GM13976 (cell line): ENCODE measurements around the gene CCDC127.
"Not testable (repeated sequence)": the region's sequence is repeated elsewhere in the genome, so short reads cannot be mapped to it uniquely, and the experiment has no call there.

Source experiments
- DNase-seq: peaks from one replicate; pipeline ENCODE4 v3.0.0; 2012; ENCODE audit warnings: low spot score
- in situ Hi-C: fragments of 300-500 bp; cut with MboI; formaldehyde crosslinking; loops from one replicate; pipeline ENCODE4 v1.12.0; 2022; ENCODE audit warnings: low sequenced_read_pairs, mixed read lengths, inconsistent platforms; ENCODE audit not compliant: unreplicated experiment
- TF ChIP-seq, protein P1 (sequence below): IDR thresholded peaks from 2 replicates; pipeline ENCODE4 v1.5.1; 2012; ENCODE audit warnings: borderline replicate concordance, mild to moderate bottlenecking; ENCODE audit not compliant: insufficient read depth; ENCODE audit errors: extremely low read depth, missing control alignments, control extremely low read depth

CCDC127 gene

DNA sequence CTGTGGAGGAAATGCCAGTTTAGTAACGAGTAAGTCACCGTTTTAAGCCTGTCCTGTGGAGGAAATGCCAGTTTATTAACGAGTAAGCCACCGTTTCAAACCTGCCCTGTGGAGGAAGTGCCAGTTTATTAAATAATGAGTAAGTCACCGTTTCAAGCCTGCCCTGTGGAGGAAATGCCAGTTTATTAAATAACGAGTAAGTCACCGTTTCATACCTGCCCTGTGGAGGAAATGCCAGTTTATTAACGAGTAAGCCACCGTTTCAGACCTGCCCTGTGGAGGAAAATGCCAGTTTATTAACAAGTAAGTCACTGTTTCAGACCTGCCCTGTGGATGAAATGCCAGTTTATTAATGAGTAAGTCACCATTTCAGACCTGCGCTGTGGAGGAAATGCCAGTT is 34.6 kb upstream of the CCDC127 start:
- DNase-seq, result no peak
- in situ Hi-C loops, result no loop called here
- TF ChIP-seq, protein P1, sequence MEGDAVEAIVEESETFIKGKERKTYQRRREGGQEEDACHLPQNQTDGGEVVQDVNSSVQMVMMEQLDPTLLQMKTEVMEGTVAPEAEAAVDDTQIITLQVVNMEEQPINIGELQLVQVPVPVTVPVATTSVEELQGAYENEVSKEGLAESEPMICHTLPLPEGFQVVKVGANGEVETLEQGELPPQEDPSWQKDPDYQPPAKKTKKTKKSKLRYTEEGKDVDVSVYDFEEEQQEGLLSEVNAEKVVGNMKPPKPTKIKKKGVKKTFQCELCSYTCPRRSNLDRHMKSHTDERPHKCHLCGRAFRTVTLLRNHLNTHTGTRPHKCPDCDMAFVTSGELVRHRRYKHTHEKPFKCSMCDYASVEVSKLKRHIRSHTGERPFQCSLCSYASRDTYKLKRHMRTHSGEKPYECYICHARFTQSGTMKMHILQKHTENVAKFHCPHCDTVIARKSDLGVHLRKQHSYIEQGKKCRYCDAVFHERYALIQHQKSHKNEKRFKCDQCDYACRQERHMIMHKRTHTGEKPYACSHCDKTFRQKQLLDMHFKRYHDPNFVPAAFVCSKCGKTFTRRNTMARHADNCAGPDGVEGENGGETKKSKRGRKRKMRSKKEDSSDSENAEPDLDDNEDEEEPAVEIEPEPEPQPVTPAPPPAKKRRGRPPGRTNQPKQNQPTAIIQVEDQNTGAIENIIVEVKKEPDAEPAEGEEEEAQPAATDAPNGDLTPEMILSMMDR, result no peak

DNA sequence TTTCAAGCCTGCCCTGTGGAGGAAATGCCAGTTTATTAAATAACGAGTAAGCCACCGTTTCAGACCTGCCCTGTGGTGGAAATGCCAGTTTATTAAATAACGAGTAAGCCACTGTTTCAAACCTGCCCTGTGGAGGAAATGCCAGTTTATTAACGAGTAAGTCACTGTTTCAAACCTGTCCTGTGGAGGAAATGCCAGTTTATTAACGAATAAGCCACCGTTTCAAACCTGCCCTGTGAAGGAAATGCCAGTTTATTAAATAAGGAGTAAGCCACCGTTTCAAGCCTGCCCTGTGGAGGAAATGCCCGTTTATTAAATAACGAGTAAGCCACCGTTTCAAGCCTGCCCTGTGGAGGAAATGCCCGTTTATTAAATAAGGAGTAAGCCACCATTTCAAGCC is 34.0 kb upstream of the CCDC127 start:
- DNase-seq, in situ Hi-C loops: not testable (repeated sequence)

DNA sequence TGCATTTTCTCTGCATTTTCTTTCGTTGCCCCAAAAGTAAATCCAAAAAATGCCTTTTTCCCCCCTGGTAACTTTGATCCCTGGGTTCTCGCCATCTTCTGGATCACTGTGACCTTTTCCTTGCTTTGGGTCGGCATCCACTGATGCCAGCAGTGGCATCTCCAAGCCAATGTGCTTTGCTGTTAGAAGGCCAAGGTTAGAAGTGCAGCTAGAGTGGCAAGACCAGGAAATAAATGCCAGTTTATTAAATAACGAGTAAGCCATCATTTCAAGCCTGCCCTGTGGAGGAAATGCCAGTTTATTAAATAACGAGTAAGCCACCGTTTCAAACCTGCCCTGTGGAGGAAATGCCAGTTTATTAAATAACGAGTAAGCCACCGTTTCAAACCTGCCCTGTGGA is 33.6 kb upstream of the CCDC127 start:
- in situ Hi-C loops, result not testable (repeated sequence)

DNA sequence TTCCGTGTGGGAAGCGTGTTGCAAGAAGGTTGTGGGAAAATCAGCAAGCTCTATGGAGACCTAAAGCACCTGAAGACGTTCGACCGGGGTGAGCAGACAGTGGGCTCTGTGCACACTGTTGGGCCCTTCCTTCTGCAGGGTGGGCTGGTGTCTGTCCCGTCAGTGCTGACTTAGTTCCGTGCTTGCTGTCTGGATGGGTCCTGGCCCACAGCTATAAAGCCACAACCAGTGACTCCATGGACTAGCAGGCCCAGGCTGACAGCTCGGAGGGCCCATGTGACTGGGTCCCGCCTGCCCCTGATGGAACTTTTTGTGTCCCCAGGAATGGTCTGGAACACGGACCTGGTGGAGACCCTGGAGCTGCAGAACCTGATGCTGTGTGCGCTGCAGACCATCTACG is 33.1 kb upstream of the CCDC127 start:
- in situ Hi-C loops, DNase-seq: not testable (repeated sequence)

More for the DNA sequence above, 33.6 kb upstream of the CCDC127 start:
- DNase-seq, result not testable (repeated sequence)

DNA sequence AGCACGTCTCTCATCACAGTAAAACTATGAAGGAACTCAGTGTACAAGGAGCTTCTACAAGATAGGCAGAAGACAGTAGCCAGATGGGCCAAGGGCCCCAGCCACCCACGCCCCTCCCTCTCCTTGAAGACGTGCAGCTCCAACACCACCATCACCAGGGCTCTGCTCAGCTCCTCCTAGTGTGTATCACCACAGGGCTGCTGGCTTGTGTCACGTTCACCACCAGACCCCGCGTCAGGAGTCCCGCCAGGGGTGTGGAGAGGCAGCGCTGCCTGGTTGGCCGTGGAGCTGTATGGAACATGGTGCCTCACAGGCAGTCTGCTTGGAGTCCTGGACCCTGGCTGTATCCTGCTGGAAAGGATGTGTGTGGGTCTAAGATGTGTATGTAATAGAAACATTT is 32.4 kb upstream of the CCDC127 start:
- DNase-seq, in situ Hi-C loops: not testable (repeated sequence)

DNA sequence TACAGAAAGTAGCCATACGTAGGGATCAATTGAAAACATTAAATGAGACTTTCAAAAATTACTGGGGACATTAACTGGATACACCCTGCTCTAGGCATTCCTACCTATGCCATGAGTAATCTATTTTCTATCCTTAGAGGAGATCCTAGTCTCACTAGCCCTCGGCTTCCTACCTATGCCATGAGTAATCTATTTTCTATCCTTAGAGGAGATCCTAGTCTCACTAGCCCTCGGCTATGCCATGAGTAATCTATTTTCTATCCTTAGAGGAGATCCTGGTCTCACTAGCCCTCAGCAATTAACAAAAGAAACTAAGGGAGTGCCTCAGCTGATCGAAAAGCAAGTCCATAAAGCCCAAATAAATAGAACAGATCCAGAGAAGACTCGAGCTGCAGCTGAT is 27.8 kb upstream of the CCDC127 start:
- in situ Hi-C loops, DNase-seq: not testable (repeated sequence)

DNA sequence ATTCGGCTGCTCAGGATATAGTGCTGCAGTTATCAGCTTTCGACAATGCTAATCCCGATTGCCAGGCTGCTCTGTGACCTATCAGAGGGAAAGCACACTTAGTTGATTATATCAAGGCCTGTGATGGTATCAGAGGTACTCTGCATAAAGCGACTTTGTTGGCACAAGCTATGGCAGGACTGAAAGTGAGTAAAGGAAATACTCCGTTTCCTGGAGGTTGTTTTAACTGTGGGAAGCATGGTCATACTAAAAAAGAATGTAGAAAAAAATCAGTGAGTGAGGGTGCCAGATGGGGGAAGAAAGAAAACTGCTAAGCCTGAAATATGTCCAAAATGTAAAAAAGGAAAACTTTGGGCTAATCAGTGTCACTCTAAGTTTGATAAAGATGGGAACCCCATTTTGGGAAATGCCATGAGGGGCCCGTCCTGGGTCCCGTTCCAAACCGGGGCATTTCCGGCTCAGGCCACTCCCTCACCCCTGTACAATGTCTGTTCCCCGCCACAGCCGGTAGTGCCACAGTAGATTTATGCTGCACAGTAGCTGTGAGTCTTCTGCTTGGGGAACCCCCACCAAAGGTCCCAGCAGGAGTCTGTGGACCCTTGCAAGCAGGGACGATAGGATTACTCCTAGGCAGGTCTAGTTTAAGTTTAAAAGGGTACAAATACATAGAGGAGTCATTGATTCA is 25.9 kb upstream of the CCDC127 start:
- in situ Hi-C loops, DNase-seq: not testable (repeated sequence)

DNA sequence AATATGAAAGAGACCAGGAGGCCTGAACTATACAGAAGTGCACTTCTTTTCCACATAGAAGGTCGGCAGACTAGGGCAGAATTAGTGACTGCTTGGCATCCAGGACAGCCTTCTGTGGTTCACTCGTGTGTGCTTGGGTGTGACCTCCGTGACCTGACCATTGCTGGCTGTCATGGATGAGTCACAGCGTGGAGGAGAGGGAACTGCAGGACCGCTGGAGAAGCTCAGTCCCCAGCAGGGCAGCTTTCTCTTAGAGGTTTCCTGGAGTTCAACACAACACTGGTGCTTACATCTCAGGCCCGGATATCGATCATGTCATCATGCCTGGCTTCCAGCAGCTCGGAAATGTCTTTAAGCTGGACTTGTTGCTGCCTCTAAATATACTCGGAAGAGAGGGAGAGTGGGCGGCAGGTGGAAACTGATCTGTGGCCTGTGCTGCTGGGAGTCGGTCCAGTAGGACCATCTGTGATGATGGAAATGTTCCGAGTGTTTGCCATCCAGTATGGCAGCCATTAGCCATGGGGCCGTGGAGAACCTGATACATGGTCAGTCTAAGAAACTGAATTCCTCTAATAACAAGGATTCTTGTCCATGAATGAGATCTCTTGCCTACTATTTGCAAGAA is 23.2 kb upstream of the CCDC127 start:
- DNase-seq, result not testable (repeated sequence)

DNA sequence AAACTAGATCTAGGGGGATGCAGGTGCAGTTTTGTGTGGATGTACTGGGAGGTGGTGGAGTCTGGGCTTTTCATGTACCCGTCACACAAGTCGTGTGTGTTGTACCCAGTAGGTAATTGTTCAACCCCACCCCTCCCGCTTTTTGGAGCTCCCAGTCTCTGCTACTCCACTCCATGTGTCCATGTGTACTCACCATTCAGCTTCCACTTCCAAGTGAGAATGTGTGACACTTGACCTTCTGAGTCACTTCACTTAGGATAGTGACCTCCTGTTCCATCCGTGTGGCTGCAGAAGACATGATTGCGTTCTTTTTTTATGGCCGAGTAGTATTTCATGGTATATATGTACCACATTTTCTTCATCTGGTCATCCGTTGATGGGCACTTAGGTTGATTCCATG is 22.6 kb upstream of the CCDC127 start:
- DNase-seq, in situ Hi-C loops: not testable (repeated sequence)

More for the DNA sequence above, 23.2 kb upstream of the CCDC127 start:
- in situ Hi-C loops, result not testable (repeated sequence)

DNA sequence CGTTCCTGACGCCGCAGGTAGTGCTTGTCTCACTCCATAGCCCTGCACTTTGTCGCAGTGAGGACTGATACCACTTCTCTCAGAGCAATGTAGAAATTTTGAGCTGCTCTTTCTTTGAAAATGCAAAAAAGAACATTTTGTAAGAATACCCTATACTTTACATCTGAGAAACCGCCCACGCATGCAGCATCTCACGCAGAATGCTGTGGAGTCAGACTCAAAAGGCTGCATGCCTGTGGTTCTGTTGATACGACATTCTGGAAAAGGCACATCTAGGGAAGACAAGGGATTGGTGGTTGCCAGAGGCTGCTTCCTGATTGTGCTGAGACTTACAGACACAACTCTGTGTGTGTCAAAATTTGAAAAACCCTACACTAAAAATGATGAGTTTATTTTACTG is 20.0 kb upstream of the CCDC127 start:
- in situ Hi-C loops, DNase-seq: not testable (repeated sequence)

DNA sequence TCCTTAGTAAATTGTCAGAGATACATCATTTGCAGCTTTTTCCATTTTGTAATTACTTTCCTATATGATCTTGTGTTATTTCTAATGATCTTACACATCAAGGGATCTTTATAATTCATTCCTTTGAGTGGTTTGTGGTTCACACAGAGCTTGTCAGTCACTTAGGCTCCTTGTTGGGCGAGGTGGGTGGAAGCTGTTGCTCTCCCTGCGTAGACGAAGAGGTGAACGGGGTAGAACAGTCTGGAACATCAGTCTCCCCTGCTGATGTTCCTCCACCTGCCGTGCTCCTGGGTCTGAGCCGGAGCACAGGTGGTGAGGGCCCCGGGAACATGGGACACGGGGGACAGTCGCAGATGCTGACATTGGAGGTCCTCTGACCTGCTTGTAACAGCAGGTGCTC is 17.6 kb upstream of the CCDC127 start:
- DNase-seq, in situ Hi-C loops: not testable (repeated sequence)

DNA sequence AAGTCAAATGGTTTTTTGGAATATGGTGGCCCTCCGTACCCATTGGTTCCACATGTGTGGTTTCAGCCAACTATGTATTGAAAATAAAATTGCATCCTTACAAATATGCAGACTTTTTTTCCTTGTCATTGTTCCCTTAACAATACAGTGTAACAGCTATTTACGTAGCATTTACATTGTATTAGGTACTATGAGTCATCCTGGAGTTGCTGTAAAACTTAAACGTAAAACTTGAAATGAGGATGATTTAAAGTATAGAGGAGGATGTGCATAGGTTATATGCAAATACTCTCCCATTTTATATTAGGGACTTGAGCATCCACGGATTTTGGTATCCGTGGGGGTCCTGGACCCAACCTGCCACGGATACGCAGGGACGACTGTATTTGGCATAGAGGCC is 16.5 kb upstream of the CCDC127 start:
- TF ChIP-seq, protein P1, result no peak
- in situ Hi-C loops, result no loop called here
- DNase-seq, result no peak

DNA sequence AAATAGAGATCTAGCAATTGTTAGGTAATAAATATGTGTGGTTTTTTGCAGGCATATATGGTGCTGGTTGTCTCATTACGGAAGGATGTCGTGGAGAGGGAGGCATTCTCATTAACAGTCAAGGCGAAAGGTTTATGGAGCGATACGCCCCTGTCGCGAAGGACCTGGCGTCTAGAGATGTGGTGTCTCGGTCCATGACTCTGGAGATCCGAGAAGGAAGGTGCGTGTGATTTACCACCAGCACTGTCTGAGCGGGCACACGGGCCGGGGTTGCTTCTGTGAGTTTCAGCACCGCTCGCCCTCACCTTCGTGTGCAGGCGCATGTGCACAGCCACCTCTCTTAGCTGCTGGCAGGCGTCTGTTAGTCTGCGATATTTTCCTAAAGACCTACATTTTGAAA is 15.5 kb upstream of the CCDC127 start:
- in situ Hi-C loops, DNase-seq: not testable (repeated sequence)
